Activated CD8-positive, alpha-beta memory T cell treated with anti-CD3 and anti-CD28 coated beads for 1 hour (primary cell): ENCODE measurements around the gene FBN1.

ENCODE experiments used
- DNase-seq, 2 donors: peaks; one replicate each; pipeline ENCODE4 v3.0.0-alpha.2; 2020; ENCODE audit warnings: low read depth in 1 of 2; ENCODE audit errors: extremely low read depth in 1 of 2

Gene FBN1

GRCh38 chr15:48645558-48646330 lies at the start of gene FBN1:
TSS of gene FBN1 (minus strand) at chr15:48645709. CDS start at chr15:48644769, 940 bp downstream.
- no peak for DNase-seq

GRCh38 chr15:48693484-48693883 lies 48.0 kb upstream of the FBN1 start:
- DNase-seq: no peak

GRCh38 chr15:48688493-48688892 lies 43.0 kb upstream of the FBN1 start:
- no peak for DNase-seq

GRCh38 chr15:48683991-48684765 lies 38.7 kb upstream of the FBN1 start:
- DNase-seq: no peak

- DNase-seq: no peak
Observed at GRCh38 chr15:48682942-48683651, 37.6 kb upstream of the FBN1 start.

GRCh38 chr15:48681353-48681752 lies 35.8 kb upstream of the FBN1 start:
- DNase-seq: no peak

- DNase-seq: no peak
Observed at GRCh38 chr15:48680841-48681240, 35.3 kb upstream of the FBN1 start.

- DNase-seq: no peak
Observed at GRCh38 chr15:48679952-48680351, 34.4 kb upstream of the FBN1 start.

- DNase-seq: no peak
Observed at GRCh38 chr15:48678851-48679250, 33.3 kb upstream of the FBN1 start.

GRCh38 chr15:48677821-48678220 lies 32.3 kb upstream of the FBN1 start:
- DNase-seq: no peak

- DNase-seq: no peak
Observed at GRCh38 chr15:48675436-48675835, 29.9 kb upstream of the FBN1 start.

- DNase-seq: no peak
Observed at GRCh38 chr15:48674876-48675275, 29.4 kb upstream of the FBN1 start.

- DNase-seq: no peak
Observed at GRCh38 chr15:48672206-48672605, 26.7 kb upstream of the FBN1 start.

GRCh38 chr15:48671103-48672022 lies 25.9 kb upstream of the FBN1 start:
- DNase-seq: no peak

GRCh38 chr15:48667701-48668100 lies 22.2 kb upstream of the FBN1 start:
- no peak for DNase-seq

GRCh38 chr15:48664436-48664835 lies 18.9 kb upstream of the FBN1 start:
- no peak for DNase-seq

- no peak for DNase-seq
Observed at GRCh38 chr15:48657950-48658591, 12.6 kb upstream of the FBN1 start.

- DNase-seq: no peak
Observed at GRCh38 chr15:48654801-48655200, 9.3 kb upstream of the FBN1 start.

GRCh38 chr15:48653913-48654670 lies 8.6 kb upstream of the FBN1 start:
- no peak for DNase-seq
